H1 (cell line): ENCODE results near the gene SLC25A21. TPM values are rescaled to one million over a fixed set of nuclear protein-coding genes. Genes with fewer than 3 reads are reported as not detected.

Experiments
- CEBPB ChIP-seq: IDR thresholded peaks from 2 replicates; pipeline ENCODE4 v1.6.1; 2012; ENCODE audit warnings: low read depth, low read length
- FOSL1 ChIP-seq: IDR thresholded peaks from 2 replicates; pipeline ENCODE4 v1.6.1; 2011; ENCODE audit warnings: mild to moderate bottlenecking, low read depth, low read length, moderate library complexity; ENCODE audit not compliant: insufficient read depth
- HDAC2 ChIP-seq, 2 experiments: fragments of 300-600 bp in 1 of 2; sonication (generic) in 1 of 2; IDR thresholded peaks; 2 replicates each; pipeline ENCODE4 v1.6.1; 2011 to 2012; ENCODE audit warnings: low read depth in 2 of 2, low read length in 2 of 2, mild to moderate bottlenecking in 2 of 2, moderate library complexity in 2 of 2, borderline replicate concordance in 1 of 2, inconsistent platforms in 1 of 2
- SUZ12 ChIP-seq: fragments of 200-600 bp; sonication (generic); IDR thresholded peaks from 2 replicates; pipeline ENCODE4 v1.6.1; 2012; ENCODE audit warnings: mild to moderate bottlenecking, inconsistent platforms, low read length, moderate library complexity, mixed read lengths
- YY1 ChIP-seq: IDR thresholded peaks from 2 replicates; pipeline ENCODE4 v1.6.1; 2011; ENCODE audit warnings: low read depth, mild to moderate bottlenecking, low read length
- ZNF274 ChIP-seq: IDR thresholded peaks from 2 replicates; pipeline ENCODE4 v1.7.0; 2012; ENCODE audit warnings: low read length, borderline replicate concordance; ENCODE audit errors: extremely low read depth
- polyA plus RNA-seq, 7 experiments: library from polyadenylated mRNA; depleted of rRNA in 3 of 7; stranded (reverse) in 5 of 7; unstranded in 2 of 7; fragments of >200 nt in 5 of 7; fragments of 200-250 nt in 2 of 7; gene quantifications; 1 replicate in 5 of 7; 2 replicates in 1 of 7; 4 replicates in 1 of 7; pipeline versions ENCODE4 v1.2.1 to v1.2.3, GENCODE V29; 2011 to 2013; ENCODE audit warnings: missing spikeins in 2 of 7, mixed read lengths in 2 of 7
- total RNA-seq: library from RNA; stranded (reverse); fragmentation: NEBNext Ultra II Directional; extraction: Animal tissue kit (Norgen Biotek cat#: 25700); gene quantifications from 2 replicates; pipeline ENCODE4 v1.2.1, GENCODE V29; 2021
- TF ChIP-seq, protein P1 (sequence below): IDR thresholded peaks from 2 replicates; pipeline ENCODE4 v1.6.1; 2012; ENCODE audit warnings: inconsistent platforms

SLC25A21 gene
- total and polyA plus RNA-seq, 2 of the 8 experiments (the other 6 are each of a cell fraction or from before 2014, with no cell fraction given) = 6.9 to 15.7 TPM

DNA sequence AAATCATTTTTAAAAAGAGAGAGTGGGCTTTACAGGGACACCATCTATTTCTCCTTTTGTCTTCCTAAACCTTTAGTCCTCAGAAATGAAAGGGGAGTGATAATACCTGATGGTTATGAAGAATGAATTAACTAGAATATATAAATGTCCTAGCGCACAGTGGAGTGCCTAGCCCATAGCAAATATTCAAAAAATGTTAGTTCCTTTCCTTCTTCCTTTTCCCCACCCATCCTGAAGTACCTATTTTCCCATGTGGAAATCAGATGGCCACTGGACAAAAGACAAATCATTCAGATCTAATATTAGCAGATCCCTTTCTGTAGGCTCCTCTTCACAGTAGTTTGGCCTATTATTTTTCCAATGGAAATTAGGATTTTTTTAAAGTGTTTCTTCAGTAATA lies 90.0 kb downstream of the SLC25A21 start (continued):
- TF ChIP-seq ZNF274 (no peak), YY1 (no peak), HDAC2 (IDR thresholded peaks at IDR 0.05; ENCODE audit: borderline replicate concordance in 1 of 2, low read depth in 2 of 2, low read length in 2 of 2) (no peak), FOSL1 (no peak), SUZ12 (no peak), CEBPB (no peak)
- TF ChIP-seq, protein P1, sequence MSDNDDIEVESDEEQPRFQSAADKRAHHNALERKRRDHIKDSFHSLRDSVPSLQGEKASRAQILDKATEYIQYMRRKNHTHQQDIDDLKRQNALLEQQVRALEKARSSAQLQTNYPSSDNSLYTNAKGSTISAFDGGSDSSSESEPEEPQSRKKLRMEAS = no peak
